HG02970 (cell line): ENCODE measurements around the gene MOGAT3.

Source experiments
- ATAC-seq: cut with Tn5 transposase; IDR thresholded peaks from one replicate; pipeline ENCODE4 v1.9.1; 2021; ENCODE audit warnings: mild to moderate bottlenecking, moderate library complexity, moderate number of reproducible peaks; ENCODE audit not compliant: unreplicated experiment, low FRiP score

The MOGAT3 gene

GRCh38 chr7:101173752-101174244, 27.0 kb downstream of the MOGAT3 start:
- ATAC-seq: no peak

DNA sequence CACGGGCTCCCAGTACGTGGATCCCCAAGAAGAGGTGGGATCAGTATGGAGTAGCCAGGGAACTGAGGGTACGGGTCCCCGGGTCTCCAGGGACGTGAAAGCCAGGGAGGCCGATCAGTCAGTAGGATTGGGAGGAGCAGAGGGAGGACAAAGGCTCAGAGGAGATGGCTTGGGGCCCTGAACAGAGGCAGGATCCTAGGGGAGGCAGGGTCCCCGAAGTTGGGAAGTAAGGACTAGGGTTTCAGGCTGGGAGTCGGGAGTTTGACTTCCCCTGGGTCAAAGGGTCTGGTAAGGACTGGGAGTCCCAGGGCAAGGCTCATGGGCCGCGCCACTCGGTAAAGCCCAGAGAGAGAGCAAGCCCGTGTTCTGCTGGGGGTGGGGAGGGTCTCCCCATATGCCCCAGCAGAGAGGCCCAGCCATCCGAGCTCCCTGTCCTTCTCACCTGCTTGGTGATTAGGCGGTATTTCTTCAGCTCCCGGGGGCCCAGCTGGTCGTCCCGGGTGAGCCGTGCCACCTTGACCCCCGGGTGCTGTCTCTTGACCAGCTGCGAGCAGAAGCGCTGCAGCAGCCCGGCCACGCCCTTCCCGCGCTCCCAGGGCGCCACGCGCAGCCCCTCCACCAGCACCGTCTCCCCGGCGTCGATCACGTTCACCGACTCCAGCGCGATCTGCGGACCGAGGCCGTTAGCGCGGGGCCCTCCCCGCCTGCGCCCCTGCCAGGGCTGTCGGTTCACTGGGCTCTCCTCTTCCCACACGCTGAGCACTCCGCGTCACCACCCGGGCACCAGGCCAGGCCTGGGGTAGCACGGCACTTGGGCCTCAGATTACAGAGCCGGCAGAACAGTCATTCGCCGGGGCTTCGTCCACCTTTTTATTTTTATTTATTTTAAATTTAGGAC, 27.7 kb downstream of the MOGAT3 start:
- no peak for ATAC-seq

DNA sequence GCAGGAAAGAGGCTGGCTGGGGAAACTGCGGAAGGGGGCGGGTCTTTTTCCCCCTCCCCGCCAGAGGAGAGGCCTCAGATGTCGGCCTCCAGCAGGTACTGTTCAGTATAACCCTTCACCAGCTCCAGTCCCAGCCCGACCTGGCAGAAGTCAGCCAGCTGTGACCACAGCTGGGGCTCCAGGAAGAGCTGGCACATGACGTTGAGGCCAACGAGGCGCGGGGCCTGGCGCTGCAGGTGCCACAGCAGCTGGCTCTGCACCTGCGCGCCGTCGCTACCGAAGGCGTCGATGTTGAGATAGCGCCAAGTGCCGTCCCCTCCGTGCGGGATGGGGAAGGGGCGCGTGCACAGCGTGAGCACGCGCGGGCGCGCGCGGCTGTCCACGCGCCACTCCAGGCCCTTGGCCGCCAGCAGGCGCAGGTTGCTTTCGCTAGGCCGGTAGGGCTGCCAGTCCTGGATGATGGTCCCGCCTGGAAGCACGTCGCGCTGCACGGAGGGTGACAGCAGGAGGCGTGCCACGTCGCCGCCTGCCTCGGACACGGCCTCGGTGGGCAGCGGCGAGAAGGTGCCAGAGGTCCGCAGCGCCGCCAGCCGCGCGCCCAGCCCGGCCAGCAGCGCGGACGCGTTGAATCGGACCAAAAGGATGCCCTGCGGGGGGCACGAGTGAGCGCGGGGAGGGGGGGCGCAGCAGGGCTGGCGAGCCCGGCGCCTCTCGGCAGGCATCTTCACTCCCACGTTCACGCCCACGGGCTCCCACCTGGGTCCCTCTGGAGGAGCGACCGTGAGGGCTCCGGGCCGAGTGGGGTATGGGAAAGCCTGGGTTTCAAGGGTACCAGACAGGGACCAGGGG, 28.6 kb downstream of the MOGAT3 start:
- ATAC-seq: no peak

DNA sequence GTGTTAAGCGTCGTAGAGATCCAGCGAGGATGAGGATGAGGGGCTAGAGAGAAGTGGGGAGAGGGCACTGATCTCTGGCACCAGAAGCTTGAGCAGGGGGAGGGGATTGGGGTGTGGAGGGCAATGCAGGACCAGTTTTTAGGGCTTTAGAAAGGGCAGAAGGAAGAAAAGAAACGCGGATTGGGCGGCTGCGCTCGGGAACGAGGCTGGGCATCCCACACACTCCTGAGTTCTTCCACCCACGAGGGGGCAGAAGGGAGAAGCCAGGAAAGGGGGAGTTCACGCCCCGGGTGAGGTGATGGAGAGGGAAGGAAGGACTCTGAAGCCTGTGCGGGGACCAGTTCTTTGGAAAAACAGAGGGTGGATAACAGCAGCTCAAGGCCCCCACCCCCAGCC, 29.4 kb downstream of the MOGAT3 start:
- ATAC-seq: no peak

DNA sequence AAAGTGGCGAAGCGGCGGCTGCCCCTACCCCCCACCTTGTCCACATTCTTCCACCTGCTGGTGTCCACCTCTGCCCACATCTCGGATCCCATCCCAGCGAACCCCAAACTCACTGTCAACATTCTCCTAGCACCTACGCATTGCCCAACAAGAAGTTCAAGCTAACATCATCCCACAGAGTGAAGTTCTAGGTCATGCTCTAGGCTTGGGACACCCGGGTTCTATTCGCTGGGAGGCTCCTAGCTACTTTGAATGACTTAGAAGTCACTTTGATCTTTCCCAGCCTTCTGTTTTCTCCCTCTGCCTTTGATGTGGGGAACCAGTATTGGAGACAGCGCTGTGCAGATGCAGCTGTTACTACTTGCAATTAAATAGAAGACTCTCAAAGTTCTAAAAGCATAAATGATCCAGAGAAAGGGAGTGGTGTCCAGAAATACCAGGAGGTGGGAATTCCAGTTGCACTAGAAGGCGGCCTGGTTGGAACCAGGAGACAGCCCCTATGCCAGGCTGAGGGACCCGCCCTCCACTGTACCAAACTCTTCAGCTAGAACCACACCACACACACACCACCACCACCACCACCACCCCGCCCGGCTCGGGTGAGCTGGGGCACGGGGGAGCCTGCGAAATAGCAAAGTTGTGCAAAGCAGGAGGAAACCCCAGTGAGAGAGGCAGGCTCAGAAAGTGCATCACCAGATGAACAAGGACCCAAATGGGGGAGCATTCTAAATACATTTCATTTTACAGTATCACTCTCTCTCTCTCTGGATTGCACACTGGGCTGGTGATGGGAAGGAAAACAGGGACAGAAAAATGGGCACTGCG, 30.0 kb downstream of the MOGAT3 start:
- ATAC-seq: no peak

- ATAC-seq: no peak
These were observed 30.8 kb downstream of the MOGAT3 start for GRCh38 chr7:101169838-101170551.

- no peak for ATAC-seq
These were observed 31.6 kb downstream of the MOGAT3 start for GRCh38 chr7:101169110-101169837.

- no peak for ATAC-seq
These were observed 32.3 kb downstream of the MOGAT3 start for GRCh38 chr7:101168412-101169049.

DNA sequence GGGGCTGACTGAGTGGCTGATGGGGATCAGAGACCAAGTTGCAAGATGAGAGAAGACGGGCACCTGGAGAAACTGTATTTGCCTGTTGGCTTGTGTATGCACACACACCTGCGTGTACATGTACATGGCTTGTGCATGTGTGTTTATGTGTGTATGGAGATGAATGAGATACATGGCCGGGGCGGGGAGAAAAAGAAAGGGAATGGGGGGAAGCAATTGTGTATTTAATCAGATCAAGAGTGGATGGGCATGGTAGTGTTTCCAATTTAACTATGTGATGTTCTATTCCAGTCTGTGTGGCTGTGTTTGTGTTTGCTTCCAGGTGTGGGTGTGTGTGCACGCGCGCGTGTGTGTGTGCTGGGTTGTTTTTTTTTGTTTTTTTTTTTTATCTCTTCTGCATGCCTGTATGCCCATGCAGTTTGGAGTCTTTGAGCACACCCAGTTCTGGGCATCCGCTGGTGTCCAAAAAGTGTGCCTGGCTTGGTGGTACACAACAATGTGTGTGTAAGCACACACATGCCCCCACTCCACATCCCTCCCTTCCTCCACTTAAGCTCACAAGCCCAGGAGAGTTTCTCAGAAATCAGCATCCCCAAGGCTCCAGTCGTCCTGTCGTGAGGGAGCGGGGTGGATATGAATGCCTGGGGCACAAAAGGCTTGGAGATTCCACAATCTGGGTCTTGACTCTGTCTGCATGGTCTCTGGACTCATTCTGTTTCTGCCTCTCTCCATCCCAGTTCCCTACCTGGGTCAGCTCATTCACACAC, 33.0 kb downstream of the MOGAT3 start:
- no peak for ATAC-seq

DNA sequence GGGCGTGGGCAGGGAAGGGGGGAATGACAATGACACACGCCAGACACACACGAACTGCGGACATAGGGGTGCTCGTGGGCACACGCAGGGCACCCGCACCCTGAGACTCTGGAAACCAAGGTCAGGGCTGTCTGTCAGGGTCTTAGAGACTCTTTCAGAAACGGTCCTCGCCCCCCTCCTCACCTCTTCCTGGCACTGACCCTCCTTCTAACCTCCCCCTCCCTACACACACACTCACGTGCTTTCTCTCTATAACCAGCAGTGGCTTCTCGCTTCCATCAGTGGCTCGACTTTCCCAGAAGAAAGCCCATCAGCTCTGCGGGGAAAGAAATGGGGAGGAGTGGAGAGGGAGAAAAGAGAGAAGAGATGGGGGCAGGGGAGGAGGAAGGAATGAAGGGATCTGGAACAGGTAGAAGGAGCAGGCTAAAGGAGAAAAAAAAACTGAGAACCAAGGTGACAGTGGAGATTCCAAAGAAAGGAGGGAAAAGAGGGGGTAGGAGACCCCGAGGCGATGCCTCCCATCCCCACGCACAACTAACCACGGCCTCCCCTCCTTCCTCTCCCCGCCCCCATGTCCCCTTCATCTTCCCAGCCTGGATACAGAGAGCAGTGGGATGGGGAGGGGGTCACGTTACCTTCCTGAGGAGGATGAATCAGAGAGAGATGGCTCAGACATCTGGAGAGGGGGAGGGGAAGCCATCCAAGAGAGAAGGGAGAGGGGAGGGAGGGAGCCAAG, 33.8 kb downstream of the MOGAT3 start:
- ATAC-seq: no peak

GRCh38 chr7:101166648-101166908, 34.3 kb downstream of the MOGAT3 start:
- ATAC-seq: no peak

- no peak for ATAC-seq
These were observed 34.7 kb downstream of the MOGAT3 start for GRCh38 chr7:101165958-101166647.

GRCh38 chr7:101165075-101165957, 35.5 kb downstream of the MOGAT3 start, which contains the start of gene VGF:
Gene VGF, minus strand, starts transcription at chr7:101165569. Its CDS starts 726 bp downstream, at chr7:101164843.
- ATAC-seq: peak; percentile 76

DNA sequence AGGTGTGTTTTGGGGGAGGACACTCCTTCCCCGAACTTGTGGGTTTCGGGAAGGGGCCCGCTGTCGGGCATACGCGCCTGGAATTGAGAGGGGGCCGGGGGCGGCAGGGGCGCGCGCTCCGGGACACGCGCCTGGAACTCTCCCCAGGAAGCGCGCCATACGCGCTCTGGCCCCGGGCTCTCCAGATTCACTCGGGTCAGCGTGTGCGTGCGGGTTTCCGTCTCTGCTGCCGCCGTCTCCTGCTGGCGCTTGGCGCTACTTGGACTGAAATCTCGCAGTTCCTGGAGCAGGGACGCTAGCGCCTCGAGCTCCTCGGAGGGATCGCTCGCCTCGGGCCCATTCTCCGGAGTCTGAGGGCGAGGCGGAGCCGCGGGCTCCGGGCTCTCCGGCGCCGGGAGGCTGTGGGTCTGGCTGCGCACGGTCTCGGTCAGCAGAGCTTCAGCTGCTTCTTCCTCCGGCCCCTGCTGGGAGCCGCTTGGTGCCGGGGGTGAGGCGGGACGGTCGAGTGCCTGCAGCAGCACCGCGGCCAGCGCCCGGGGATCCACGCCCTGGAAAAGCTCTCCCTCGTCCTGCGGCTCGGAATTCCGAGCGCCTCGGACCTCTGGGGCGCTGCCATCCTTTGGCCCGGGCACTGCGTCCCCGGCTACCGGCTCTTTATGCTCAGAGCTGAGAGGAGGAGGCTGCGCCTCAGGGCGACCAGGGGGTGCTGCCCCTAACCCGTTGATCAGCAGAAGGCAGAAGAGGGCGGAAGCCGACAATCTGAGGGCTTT, 36.6 kb downstream of the MOGAT3 start:
- ATAC-seq: no peak
